Measurements from ENCODE around the gene CBX2.

GRCh38 chr17:79783891-79784290, 5.9 kb downstream of the CBX2 start:
- no peak for TF ChIP-seq E2F6 (IDR thresholded peaks at IDR 0.05; ENCODE audit: borderline replicate concordance, low read depth)
- TF ChIP-seq CTCF (IDR thresholded peaks at IDR 0.05), result no peak
- TF ChIP-seq BHLHE40 (IDR thresholded peaks at IDR 0.05; ENCODE audit: low read depth, low read length), result no peak
- TF ChIP-seq RAD21 (conservative IDR thresholded peaks at IDR 0.05 in 1 of 2, IDR thresholded peaks at IDR 0.05 in 1 of 2), result no peak
- no peak for TF ChIP-seq REST (IDR thresholded peaks at IDR 0.05)
- no peak for TF ChIP-seq USF2 (IDR thresholded peaks at IDR 0.05)
- no peak for TF ChIP-seq ZNF302 (CRISPR knock-in tag; IDR thresholded peaks at IDR 0.05)
- no peak for TF ChIP-seq SMC3 (IDR thresholded peaks at IDR 0.05)
- no peak for TF ChIP-seq NFE2L2 (conservative IDR thresholded peaks at IDR 0.05; ENCODE audit: low read length)
- TF ChIP-seq CHD2 (IDR thresholded peaks at IDR 0.05; ENCODE audit: low read length, partially characterized antibody), result no peak
